GM18519 (cell line): ENCODE data around the gene UNC119B.

ENCODE experiments used
- ATAC-seq: cut with Tn5 transposase; IDR thresholded peaks from one replicate; pipeline ENCODE4 v1.9.1; 2021; ENCODE audit warnings: mild to moderate bottlenecking, moderate library complexity; ENCODE audit not compliant: unreplicated experiment, low FRiP score

The UNC119B gene

DNA sequence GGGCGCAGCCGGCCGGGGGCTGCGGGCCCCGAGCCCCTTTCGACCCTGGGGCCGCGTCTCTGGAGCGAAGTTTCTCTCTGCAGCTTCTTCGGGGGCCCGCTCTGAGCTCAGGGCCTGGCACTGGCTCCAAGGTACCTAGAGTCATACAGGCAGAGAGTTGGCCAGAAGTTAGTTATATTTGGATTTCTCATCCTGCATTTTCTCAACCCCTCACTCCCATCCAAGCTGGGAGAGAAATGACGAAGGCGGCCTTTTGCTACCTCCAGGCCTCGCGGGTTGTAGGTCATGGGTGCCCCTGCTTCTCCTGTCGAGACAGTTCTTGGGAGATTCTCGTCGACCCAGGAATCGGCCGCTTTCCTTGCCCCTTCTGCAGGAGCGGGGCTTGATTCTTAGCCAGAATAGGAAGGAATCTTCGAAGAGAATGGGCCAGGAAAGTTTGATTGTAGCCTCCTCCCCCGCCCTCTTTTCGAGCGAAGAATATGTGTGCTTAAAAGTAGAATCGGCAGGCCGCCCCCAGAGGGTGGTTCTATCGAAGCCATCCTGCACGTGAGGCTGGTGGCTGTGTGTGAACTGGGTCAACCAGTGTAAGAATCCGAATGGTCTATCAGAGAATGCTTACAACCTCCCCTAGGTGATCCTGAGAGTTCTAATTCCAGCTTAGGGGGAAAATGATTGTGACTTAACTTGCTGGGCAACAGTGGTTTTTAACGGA lies 22.5 kb upstream of the UNC119B start:
- ATAC-seq, result no peak

DNA sequence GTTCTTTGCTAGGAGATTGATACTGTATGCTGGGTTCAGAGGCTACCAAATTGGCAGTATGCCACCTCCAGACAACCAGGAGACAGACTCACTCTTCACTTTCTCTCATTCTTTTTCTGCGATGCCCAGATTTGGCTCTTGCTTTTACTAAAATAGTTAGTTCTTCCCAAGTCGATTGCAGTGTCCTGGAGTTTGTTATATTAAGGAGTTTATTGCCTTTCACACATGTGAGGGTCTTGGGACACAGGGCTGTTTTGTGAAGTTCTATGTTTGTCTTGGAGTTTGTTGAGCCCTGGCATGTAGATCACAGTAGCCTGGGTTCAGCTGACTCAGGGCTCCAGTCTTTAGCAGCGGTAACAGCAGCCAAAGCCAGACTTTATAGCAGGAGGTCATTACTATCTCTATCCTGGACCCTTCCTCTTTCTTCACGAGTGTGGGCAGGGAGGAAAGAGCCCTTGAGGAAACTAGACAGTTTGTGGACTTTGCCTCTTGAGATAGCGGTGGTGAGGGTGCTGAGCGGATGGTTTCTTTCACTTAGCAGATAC lies 21.7 kb upstream of the UNC119B start:
- ATAC-seq, result no peak

DNA sequence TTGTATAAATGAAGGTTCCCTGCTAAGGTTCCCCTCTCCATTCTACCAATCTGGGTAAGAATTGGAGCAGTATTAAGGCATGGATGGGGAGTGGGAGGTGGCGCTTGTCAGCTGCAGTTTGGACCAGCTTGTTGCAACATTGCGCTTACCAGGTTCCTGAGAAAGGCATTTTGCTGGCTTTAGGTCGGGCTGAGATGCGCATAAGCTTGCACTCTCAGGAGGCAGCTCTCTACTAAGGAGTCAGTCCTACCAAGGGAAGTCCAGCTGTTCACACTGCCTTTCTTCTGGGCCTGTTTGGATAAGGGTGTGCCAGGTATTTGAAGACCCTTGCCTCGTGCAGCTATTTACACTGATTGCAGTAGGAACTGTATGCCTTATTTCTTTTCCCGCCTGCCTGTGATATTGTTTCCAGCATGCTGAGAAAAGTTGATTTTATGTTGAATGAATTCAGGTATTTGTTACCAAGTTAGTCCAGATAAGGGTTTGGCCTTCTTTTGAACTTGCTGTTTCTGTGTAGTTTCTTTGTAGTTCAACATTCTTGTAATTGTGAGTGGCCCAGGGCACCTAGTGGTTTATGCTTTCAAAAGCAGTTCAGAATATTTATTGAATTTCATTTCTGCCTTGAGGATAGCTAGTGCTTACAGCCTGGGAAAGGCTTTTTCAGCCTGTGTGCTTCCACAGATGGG lies 20.7 kb upstream of the UNC119B start:
- no peak for ATAC-seq

DNA sequence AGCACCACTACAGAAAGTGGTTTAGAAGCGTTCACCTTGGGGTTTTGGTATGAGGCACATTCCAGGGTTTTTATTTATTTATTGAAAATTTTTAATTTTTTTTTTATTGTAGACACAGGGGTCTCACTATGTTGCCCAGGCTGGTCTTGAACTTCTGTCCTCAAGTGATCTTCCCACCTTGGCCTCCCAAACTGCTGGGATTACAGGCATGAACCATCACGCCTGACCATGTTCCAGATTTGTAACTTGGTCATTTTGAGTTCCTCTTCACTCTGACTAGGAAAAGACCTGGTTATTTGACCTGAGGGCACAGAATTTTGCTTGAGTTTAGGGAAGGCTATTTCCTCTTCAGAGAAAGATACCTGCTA lies 20.2 kb upstream of the UNC119B start:
- ATAC-seq, result no peak

DNA sequence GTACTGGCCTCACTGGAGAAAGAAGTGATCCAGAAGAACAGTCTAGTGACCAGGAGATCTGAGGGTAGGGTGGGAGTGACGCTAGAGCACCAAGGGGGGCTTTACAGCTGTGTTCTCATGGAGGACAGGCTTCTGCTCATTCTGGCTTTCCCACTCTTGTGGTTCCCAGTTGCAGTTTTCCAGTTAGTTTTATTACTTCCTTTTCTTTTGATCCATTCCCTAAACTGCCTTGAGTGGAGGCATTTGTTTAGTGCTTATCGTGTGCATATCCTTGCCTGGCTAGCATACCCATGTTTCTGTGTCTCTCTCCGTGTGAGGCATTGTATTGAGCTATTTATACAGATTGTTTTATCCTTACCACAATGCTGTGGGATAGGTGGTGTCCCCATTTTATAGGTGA lies 19.3 kb upstream of the UNC119B start:
- no peak for ATAC-seq

DNA sequence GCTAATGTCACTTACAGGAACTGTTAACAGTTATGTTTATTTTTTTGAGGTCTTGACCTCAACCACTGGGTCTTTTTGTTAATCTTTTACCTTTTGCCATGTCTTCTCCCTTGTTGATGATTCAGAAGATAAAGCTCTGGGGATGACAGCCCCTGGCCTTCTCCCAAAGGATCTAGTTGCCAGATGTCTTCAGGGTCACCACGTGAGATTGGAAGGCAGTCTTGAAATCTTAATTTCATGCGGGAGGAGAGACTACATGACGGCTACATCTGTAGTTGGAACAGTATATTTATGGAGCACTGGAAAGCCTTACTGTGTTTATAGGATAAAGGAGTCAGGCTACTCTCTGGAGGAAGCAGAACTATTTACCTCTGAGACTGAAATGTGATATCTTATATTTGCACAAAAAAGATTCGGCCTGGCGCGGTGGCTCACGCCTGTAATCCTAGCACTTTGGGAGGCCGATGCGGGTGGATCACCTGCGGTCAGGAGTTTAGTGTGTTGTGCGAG lies 17.7 kb upstream of the UNC119B start:
- no peak for ATAC-seq

DNA sequence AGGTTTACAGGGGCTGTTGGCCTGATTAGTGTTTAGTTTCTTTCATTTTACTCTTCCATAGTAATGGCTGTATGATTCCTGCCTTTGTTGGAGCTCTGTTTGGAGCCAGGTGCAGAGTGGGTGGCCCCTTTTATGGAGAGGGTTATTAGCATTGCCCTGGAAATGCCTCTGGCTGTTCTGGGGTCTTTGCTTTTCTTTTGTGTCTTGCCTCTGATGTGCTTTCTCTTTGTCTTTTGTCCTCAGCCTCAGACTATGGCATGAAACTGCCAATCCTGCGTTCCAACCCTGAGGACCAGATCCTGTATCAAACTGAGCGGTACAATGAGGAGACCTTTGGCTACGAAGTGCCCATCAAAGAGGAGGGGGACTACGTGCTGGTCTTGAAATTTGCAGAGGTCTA lies 16.4 kb upstream of the UNC119B start:
- no peak for ATAC-seq

DNA sequence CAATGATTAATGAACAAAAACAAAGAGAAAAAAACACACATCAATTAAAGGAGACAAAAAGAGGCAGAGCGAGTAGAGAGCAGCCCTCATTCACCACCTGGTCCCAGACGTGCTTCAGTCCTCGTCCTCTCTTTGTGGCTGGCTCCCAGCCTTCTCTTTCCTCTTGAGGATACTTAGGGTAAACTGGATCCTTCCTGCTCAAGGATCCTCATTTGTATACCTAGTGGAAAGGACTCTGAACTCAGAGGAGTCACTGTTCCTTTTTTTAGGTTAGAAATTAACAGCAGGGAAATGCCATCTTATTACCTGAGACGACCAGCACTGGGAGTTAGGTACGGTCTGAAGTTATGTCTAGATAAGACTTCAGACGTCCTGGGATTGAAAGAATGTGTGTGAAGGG lies 13.6 kb upstream of the UNC119B start:
- no peak for ATAC-seq

DNA sequence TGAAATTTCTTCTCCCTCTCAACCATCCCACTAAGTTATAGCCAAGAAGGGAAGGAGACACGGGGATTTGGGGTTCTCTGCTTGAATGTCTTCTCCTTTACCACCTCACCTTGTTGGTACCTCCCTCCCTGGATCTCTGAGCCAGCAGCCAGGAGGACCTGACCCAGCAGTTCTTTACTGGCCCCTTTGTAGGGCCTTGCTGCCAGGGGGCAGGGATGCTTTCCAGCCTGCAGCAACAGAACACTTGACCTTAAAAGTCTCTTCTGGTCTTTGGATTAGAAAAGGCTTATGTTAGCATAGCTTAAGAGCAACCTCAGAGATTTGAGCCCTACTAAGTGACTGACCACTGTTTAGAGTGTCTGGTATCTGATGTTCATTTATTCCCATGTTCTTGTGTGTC lies 12.9 kb upstream of the UNC119B start:
- ATAC-seq, result no peak

DNA sequence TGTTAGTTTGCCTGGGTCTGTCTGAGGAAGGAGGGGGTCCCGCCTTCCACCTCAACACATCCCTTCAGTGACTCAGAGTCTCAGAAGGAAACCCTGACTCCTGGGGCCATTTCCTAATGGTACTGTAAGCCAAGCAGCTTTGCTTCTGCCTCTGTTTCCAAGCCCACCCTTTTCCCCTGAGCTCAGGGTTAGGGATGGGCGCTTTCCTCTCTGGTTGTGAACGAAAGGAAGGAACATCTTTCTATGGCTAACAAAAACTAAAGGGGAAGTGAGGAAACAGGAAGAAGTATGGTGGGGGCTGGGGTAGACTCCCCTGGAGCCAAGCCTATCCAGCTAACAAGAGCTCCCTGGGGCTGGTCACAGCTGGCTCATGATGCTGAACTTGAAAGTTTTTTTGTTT lies 11.6 kb upstream of the UNC119B start:
- ATAC-seq, result no peak

DNA sequence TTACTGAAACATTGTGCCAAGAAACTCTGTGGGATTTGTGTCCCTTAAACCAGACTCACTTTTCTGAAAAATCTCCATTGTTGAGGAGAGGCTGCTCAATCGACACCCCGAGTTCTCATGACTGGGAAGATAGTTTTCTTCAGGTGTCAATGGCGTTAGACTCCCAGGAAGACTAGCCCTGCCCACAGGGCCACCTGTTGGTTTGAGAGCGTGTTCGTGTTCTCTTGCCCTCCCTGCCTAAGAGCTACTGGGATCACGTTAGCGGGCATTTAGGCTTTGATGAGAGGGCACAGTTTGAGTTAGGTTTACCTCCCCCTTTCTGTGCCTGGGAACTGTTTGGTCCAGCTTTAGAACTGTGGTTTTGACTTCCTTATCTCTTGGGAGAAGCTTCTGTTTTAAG lies 10.7 kb upstream of the UNC119B start:
- no peak for ATAC-seq

DNA sequence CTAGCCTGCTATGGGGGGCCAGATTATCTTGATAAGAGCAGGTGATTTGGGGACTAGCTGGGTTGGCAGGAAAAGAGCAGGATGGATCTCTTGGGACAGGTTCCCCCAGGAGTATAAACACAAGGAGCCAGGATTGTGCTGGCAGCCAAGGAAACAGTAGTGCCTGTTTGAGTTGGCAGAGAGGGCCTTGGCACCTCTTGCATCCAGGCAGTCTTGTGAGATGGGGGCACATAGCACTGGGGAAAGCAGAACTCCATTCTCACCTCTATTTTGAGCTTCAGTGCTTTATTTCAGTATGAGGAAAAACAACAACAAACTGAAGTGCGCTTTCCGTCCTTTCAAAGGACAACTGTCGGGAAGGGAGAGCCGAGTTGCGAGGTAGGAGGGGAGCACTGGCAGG lies 9.4 kb upstream of the UNC119B start:
- ATAC-seq, result no peak

DNA sequence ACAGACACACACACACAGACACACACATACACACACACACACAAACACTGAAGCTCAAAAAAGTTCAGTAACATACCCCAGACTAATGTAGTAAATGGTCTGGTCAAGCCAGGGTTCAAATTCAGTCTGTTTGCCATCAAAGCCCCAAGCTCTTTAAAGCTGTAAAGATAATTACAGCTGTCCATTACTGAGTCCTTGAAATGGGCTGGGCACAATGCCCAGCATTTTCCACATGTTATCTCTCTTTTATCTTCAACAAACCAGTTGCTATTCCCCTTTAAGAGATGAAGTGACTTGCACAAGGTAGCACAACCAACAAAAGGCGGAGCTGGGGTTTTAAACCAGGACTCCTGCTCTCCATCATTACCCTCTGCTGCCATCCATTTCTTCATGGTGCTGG lies 7.6 kb upstream of the UNC119B start:
- ATAC-seq, result no peak

DNA sequence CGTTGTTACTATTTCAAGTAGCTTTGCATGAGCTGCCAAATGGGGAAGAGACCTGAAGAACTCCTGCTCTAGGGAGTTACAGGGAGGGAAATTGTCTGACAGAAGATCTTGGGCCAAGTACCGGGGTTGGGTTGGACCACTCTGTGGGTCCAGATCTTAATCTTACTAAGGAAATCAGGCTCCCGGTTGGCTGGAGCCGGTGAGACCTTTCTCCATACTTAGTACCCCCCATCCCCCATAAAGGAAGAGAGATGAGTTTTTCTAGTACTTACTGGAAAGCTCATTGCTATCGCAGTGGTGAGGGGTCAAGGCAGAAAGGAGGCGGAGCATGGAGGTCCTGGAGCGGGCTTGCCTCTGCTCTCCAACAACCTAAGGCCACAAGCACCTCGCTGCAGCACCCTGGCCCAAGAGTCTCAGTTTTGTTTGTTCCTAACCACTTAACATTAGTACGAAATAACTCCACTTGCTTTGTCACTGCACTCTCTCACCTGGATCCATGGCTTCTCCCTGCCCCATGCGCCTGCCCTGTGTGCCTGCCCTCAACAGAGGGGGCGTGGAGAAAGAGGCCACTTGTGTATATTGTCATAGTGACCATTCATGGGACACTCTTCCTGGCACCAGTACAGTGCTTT lies 6.8 kb upstream of the UNC119B start:
- no peak for ATAC-seq

DNA sequence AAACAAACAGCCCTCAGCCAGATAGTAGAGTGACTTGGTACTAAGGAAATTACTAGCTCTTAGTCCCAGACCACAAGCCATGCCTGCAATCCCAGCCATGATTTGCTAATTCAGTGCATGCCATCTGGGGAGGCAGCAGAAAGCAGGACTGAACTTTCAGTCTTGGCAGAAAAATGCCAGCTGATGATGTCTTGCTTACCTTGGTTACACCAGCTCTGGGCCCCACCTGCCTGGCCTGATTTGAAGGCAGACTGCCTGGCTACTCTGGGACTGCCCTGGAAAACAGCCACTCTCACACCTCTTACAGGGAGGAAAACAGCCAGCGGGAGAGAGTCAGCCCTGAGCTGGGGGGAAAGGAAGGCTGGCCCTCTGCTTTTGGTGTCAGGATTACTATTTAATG lies 4.6 kb upstream of the UNC119B start:
- ATAC-seq, result no peak

DNA sequence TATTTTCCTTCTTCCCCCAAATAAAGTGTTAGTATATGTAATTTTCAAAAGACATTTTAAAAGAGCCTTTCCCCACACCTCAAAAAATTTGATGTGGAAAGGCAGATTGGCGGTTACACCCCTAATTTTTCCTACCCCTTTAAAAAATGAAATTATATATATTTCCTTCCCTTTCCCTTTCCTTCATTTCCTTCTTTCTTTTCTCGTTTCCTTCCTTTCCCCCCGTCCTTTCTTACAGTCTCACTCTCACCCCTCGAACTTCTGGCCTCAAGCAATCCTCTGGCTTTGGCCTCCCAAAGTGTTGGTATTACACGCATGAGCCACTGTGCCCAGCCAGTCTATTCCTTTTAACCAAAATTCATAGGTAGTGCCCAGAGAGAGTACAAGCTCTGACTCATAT lies 4.2 kb upstream of the UNC119B start:
- ATAC-seq, result no peak

DNA sequence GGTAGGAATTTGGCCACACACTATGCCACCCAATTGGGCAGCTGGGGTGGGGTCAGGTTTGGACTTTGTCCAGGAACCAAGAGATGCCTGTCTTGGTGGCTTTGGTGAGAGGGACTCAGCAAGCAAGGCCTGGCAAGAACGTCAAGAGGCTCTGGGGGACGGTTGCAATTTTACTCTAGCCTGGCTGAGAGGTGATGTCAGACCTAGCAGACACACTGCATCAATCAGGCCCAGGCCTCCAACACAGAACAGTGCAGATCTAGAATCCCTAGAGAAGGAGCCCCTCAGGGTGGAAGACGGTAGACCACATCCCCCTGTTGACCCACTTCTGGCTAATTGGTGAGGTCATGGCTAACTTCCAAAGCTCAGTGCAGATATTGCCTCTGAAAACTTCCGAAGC lies 1.6 kb upstream of the UNC119B start:
- ATAC-seq, result no peak

DNA sequence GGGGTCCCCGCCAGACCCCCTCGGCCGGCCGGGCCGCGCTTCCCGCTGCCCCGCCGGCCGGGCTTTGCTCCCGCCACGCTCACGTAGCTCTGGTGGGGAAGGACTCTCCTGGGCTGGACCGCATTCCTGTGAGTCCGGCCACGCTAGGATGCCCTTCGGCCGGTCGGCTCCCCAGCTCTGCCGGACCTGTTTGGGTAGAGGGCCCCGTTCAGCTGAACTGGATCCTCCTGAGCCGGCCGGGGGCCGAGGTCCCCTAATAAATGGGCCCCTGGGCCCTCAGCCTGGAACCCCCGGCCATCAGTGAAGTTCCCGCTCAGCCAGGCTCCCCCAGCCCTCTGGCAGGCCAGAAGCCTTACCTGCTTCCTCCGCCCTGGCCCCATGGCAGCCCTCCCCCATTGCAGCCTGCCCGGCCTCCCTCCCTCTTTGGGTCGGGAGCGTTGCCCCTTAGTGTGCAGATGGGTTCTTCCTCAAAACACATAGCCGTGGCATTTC lies 593 bp downstream of the UNC119B start:
- ATAC-seq, result no peak

DNA sequence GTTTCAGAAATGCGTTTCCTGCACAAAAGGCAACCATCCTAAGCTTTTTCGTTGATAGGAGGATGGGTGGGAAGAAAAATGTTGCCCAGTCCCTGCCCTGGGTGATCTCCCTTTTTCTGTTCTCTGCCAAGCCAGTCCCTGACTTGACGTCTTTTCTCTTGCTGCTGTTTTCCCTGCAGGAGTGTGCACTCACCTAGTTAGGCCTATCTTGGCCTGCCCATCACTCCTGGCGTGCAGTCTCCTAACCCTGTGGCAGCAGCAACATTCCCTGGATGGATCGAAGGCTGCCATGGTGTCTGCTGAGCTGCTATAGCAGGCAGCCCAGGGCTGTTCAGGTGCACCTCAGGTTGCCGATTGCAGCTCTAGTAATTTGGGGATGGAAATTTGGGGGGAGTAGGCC lies 1.2 kb downstream of the UNC119B start:
- no peak for ATAC-seq

DNA sequence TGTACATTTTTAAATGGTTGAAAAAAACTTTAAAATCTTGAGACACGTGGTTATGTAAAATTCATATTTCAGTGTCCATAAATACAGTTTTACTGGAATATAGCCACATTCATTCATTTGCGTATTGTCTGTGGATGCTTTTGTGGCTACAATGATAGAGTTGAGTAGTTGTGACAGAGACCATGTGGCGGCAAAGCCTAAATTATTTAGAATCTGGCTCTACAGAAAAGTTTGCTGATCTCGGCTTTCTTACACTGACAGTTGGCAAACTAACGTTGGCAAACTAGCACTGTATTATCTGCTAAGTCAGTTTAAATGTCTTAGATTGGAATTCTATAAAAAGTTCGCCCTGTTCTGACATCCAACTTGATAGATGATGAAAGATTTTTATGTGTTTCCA lies 2.4 kb downstream of the UNC119B start:
- no peak for ATAC-seq

DNA sequence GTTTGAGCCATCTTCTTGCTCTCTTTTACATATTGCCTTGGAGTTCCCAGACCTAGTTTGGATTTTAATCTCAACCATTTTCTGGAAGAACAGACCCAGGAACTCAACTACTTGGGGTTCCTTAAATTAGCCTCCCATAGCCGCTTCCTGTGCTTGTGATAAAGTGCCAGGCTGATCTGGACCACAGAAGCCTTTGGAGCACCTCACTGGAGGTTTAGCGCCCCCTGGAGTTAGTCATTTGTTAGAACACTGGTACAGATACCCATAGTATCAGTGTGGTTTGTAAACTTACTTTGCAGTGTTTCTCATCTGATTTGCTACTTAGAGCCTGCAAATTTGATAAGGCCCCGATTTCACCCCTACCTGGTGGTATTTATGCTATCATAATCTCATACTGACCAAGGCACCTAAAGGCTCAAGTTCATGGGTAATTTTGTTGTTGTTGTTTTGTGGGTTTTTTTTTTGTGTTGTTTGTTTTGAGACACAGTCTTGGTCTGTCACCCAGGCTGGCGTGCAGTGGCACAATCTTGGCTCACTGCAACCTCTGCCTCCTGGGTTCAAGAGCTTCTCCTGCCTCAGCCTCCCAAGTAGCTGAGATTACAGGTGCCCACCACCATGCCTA lies 3.7 kb downstream of the UNC119B start:
- ATAC-seq, result no peak
